HepG2 (cell line): ENCODE results near the gene LRP1-AS. TPM values are rescaled to one million over a fixed set of nuclear protein-coding genes. Genes with fewer than 3 reads are reported as not detected.
A peak's percentile ranks its signal among the peaks of the same experiment; 100 is the strongest.

Experiments used
- ATAC-seq: fragments of 200-7000 bp; cut with Tn5 transposase; 3 replicates; pipeline ENCODE4 v1.9.1; 2020; ENCODE audit warnings: mild to moderate bottlenecking, moderate library complexity
- BruUV-seq: library from RNA; stranded (reverse); fragments of 400-500 nt; replicated peaks from 2 replicates; lab custom pipeline; 2021; lab: Mats Ljungman, UMichigan
- CTCF ChIA-PET: fragments of 300-600 bp; formaldehyde crosslinking; extraction: SDS; loops from one replicate; lab custom pipeline; 2021; ENCODE audit warnings: low total read pairs, inconsistent platforms, low intra/inter-chr PET ratio; lab: Yijun Ruan, JAX
- POLR2A ChIA-PET: fragments of 350-600 bp; sonication (Branson Sonifier 250); formaldehyde crosslinking; loops from one replicate; lab custom pipeline; 2020; ENCODE audit warnings: antibody characterized with exemption, inconsistent platforms; lab: Yijun Ruan, JAX
- DNase-seq: peaks from one replicate; pipeline ENCODE4 v3.0.0-alpha.2; 2015; ENCODE audit warnings: low spot score
- FAIRE-seq: peaks from 3 replicates; lab custom pipeline; 2011; peaks lifted over from hg19 to GRCh38; lab: Jason Lieb, UNC
- H2AFZ ChIP-seq: one replicate; pipeline ENCODE4 v1.6.1; 2011; ENCODE audit warnings: low read length, inconsistent platforms
- H3K27ac ChIP-seq: fragments of 300-600 bp; 3 replicates; pipeline ENCODE4 v1.8.0; 2011; ENCODE audit warnings: mixed run types, mild to moderate bottlenecking, mixed read lengths, low read length, inconsistent platforms; ENCODE audit not compliant: insufficient read depth; ENCODE audit errors: extremely low read length
- H3K27me3 ChIP-seq, 2 experiments: fragments of 200-600 bp in 1 of 2; 2 replicates in 1 of 2; 3 replicates in 1 of 2; pipeline versions ENCODE4 v1.6.0 to v1.8.0; 2011; ENCODE audit warnings: low read length in 2 of 2, mild to moderate bottlenecking in 2 of 2, moderate library complexity in 2 of 2, inconsistent platforms in 1 of 2; ENCODE audit not compliant: insufficient read depth in 2 of 2, control insufficient read depth in 1 of 2
- H3K36me3 ChIP-seq, 2 experiments: fragments of 200-600 bp in 1 of 2; replicated peaks in 1 of 2; 2 replicates in 1 of 2; 3 replicates in 1 of 2; pipeline versions ENCODE4 v1.5.1 to v1.8.0; 2011; ENCODE audit warnings: low read length in 2 of 2, inconsistent platforms in 1 of 2; ENCODE audit not compliant: insufficient read depth in 2 of 2, control insufficient read depth in 1 of 2
- H3K4me1 ChIP-seq: 2 replicates; pipeline ENCODE4 v1.5.1; 2012; ENCODE audit warnings: low read length, inconsistent platforms; ENCODE audit not compliant: insufficient read depth
- H3K4me2 ChIP-seq: 2 replicates; pipeline ENCODE4 v1.6.0; 2011; ENCODE audit warnings: low read depth, low read length, inconsistent platforms
- H3K4me3 ChIP-seq, 3 experiments: fragments of 200-600 bp in 1 of 3; sonication (generic), shearing (Covaris generic) in 1 of 3; replicated peaks in 1 of 3; 2 replicates each; pipeline ENCODE4 v1.5.1; 2011 to 2016; ENCODE audit warnings: low read length in 3 of 3, inconsistent platforms in 2 of 3, low read depth in 2 of 3, mild to moderate bottlenecking in 2 of 3, control low read depth in 1 of 3, mixed read lengths in 1 of 3; ENCODE audit not compliant: insufficient read depth in 1 of 3
- H3K79me2 ChIP-seq: one replicate; pipeline ENCODE4 v1.6.1; 2011; ENCODE audit warnings: low read length, inconsistent platforms; ENCODE audit not compliant: insufficient read depth
- H3K9ac ChIP-seq: 2 replicates; pipeline ENCODE4 v1.6.0; 2011; ENCODE audit warnings: mild to moderate bottlenecking, low read depth, low read length, inconsistent platforms; ENCODE audit not compliant: insufficient read depth
- H3K9me3 ChIP-seq: 2 replicates; pipeline ENCODE4 v1.5.1; 2012; ENCODE audit warnings: mild to moderate bottlenecking, low read length
- H4K20me1 ChIP-seq: 2 replicates; pipeline ENCODE4 v1.6.0; 2011; ENCODE audit warnings: inconsistent platforms, mild to moderate bottlenecking, low read length, moderate library complexity; ENCODE audit not compliant: insufficient read depth
- ARHGAP35 ChIP-seq: sonication (generic); formaldehyde crosslinking; IDR thresholded peaks from 2 replicates; pipeline ENCODE4 v1.9.0; 2022; ENCODE audit warnings: mild to moderate bottlenecking, inconsistent platforms, moderate library complexity, missing genetic modification reagents, borderline replicate concordance
- CEBPG ChIP-seq: IDR thresholded peaks from 2 replicates; pipeline ENCODE4 v1.6.1; 2016
- KLF6 ChIP-seq: IDR thresholded peaks from 2 replicates; pipeline ENCODE4 v1.8.0; 2016; ENCODE audit warnings: missing biosample characterization, missing genetic modification reagents
- NONO ChIP-seq, 2 experiments: fragments of 450-650 bp in 1 of 2; sonication (generic) in 1 of 2; formaldehyde crosslinking in 1 of 2; IDR thresholded peaks in 1 of 2; conservative IDR thresholded peaks in 1 of 2; 2 replicates each; pipeline versions ENCODE4 v1.6.1 to v1.8.0; 2017 to 2022; ENCODE audit warnings: mild to moderate bottlenecking in 1 of 2, missing genetic modification reagents in 1 of 2, moderate library complexity in 1 of 2
- PHF20 ChIP-seq: sonication (generic); formaldehyde crosslinking; IDR thresholded peaks from 2 replicates; pipeline ENCODE4 v1.5.0; 2020; ENCODE audit warnings: mild to moderate bottlenecking, missing genetic modification reagents
- POLR2AphosphoS5 ChIP-seq: IDR thresholded peaks from 2 replicates; pipeline ENCODE4 v1.6.1; 2012; ENCODE audit warnings: low read depth, low read length
- SPEN ChIP-seq: sonication (generic); formaldehyde crosslinking; IDR thresholded peaks from 2 replicates; pipeline ENCODE4 v1.5.1; 2020; ENCODE audit warnings: low read depth, mild to moderate bottlenecking, missing genetic modification reagents
- SRSF4 ChIP-seq: fragments of 200-400 bp; formaldehyde crosslinking; IDR thresholded peaks from one replicate; pipeline ENCODE4 v1.6.1; 2018; ENCODE audit warnings: mild to moderate bottlenecking, low read depth, low read length, moderate library complexity; ENCODE audit not compliant: poor library complexity, severe bottlenecking
- SRY ChIP-seq: sonication (generic); formaldehyde crosslinking; IDR thresholded peaks from 2 replicates; pipeline ENCODE4 v1.8.0; 2022; ENCODE audit warnings: mild to moderate bottlenecking, missing genetic modification reagents
- ZFX ChIP-seq: sonication (generic); formaldehyde crosslinking; IDR thresholded peaks from 2 replicates; pipeline ENCODE4 v1.4.0; 2020; ENCODE audit warnings: mild to moderate bottlenecking, low read depth, missing genetic modification reagents, moderate library complexity
- ZNF430 ChIP-seq: sonication (generic); formaldehyde crosslinking; IDR thresholded peaks from 2 replicates; pipeline ENCODE4 v1.9.0; 2021; ENCODE audit warnings: mild to moderate bottlenecking, missing genetic modification reagents
- ZNF460 ChIP-seq: sonication (generic); formaldehyde crosslinking; IDR thresholded peaks from 2 replicates; pipeline ENCODE4 v1.5.1; 2020; ENCODE audit warnings: missing genetic modification reagents, mild to moderate bottlenecking, borderline replicate concordance
- ZNF709 ChIP-seq: sonication (generic); formaldehyde crosslinking; IDR thresholded peaks from 2 replicates; pipeline ENCODE4 v1.5.0; 2020; ENCODE audit warnings: mild to moderate bottlenecking, missing genetic modification reagents
- WGBS: methylation state at CpG from one replicate; pipeline ENCODE4 v1.1.6; 2017; ENCODE audit warnings: low lambda C conversion rate; 5-methylcytosine and 5-hydroxymethylcytosine counted together
- in situ Hi-C: cut with HindIII; loops from 2 replicates; pipeline ENCODE4 v1.10.0; 2017; ENCODE audit warnings: low pct_unique_long_range_greater_than_20kb; ENCODE audit not compliant: extremely low pct_ligation_motif_present
- intact Hi-C: fragments of 100-400 bp; cut with micrococcal nuclease; formaldehyde crosslinking; loops from one replicate; pipeline ENCODE4 v1.10.0; 2022; ENCODE audit not compliant: unreplicated experiment
- polyA plus RNA-seq, 8 experiments: library from polyadenylated mRNA; depleted of rRNA in 3 of 8; stranded (reverse) in 7 of 8; unstranded in 1 of 8; fragments of >200 nt; fragmentation: Illumina TruSeq in 4 of 8; extraction: Trizol in 4 of 8; gene quantifications; 2 replicates each; pipeline versions ENCODE4 v1.2.1 to v1.2.3, GENCODE V29; 2011 to 2016; ENCODE audit warnings: low read depth in 4 of 8, missing spikeins in 1 of 8, mixed read lengths in 1 of 8; ENCODE audit not compliant: insufficient read depth in 1 of 8
- total RNA-seq, 5 experiments: library from RNA; depleted of rRNA; stranded (reverse); fragments of >200 nt; fragmentation: Illumina TruSeq; extraction: Trizol; gene quantifications; 2 replicates each; pipeline ENCODE4 v1.2.3, GENCODE V29; 2016; ENCODE audit warnings: low read depth in 1 of 5
- TF ChIP-seq, protein P1 (sequence below): sonication (generic); formaldehyde crosslinking; IDR thresholded peaks from 2 replicates; pipeline ENCODE4 v1.9.0; 2021; ENCODE audit warnings: mild to moderate bottlenecking, missing genetic modification reagents
- TF ChIP-seq, protein P2 (sequence below): sonication (generic); formaldehyde crosslinking; IDR thresholded peaks from 2 replicates; pipeline ENCODE4 v1.8.0; 2022; ENCODE audit warnings: low read depth, missing genetic modification reagents

The LRP1-AS gene
- total and polyA plus RNA-seq, 2 of the 13 experiments (the other 11 are each of a cell fraction or from before 2014, with no cell fraction given) = 0.20 TPM; not detected in 1

DNA sequence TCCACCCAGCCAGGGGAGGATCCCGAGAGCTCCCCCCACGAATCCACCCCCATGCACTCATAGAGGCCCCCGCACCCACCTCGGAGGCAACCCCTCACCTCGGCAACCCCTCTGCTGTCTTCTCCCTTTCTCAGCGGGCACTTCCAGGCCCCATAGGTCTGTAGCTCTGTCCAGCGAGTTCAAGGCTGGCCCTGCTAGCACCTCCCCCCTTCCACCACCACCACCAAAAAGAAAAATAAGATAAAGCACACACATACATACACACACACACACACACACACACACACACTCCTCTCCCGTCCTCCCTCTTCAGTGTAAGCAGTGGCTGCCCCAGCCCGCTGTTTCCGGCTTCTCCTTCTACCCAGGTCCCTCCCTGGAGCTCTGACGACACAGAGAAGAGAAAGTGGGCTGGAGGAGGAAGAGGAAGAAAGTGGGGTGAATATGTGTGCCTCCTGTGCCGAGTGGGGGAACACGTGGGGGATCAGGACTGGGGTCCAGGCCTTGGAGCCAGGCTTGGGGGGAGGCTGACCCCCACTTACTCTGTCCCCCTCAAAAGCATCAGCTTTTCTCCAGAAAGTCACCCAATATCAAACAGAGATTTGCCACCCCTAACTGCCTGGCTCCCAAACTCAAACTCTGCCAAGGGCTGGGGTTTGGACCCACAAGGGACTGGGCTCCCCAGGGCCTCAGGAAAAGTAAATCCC is 36.2 kb downstream of the LRP1-AS start, which contains the start of gene STAT6:
Gene STAT6 (minus strand): TSS at position 332 of the 704 bp plus-strand sequence. CDS start 3,084 bp downstream, outside the sequence.
- under 1% methylated on average over 12 of the region's 13 CpGs for WGBS
- intact Hi-C loops = loop anchor here (2.0 kb wide), 1 partner anchor 22 kb away; the partner anchor contains the start of gene NAB2
- TF ChIP-seq, protein P1, sequence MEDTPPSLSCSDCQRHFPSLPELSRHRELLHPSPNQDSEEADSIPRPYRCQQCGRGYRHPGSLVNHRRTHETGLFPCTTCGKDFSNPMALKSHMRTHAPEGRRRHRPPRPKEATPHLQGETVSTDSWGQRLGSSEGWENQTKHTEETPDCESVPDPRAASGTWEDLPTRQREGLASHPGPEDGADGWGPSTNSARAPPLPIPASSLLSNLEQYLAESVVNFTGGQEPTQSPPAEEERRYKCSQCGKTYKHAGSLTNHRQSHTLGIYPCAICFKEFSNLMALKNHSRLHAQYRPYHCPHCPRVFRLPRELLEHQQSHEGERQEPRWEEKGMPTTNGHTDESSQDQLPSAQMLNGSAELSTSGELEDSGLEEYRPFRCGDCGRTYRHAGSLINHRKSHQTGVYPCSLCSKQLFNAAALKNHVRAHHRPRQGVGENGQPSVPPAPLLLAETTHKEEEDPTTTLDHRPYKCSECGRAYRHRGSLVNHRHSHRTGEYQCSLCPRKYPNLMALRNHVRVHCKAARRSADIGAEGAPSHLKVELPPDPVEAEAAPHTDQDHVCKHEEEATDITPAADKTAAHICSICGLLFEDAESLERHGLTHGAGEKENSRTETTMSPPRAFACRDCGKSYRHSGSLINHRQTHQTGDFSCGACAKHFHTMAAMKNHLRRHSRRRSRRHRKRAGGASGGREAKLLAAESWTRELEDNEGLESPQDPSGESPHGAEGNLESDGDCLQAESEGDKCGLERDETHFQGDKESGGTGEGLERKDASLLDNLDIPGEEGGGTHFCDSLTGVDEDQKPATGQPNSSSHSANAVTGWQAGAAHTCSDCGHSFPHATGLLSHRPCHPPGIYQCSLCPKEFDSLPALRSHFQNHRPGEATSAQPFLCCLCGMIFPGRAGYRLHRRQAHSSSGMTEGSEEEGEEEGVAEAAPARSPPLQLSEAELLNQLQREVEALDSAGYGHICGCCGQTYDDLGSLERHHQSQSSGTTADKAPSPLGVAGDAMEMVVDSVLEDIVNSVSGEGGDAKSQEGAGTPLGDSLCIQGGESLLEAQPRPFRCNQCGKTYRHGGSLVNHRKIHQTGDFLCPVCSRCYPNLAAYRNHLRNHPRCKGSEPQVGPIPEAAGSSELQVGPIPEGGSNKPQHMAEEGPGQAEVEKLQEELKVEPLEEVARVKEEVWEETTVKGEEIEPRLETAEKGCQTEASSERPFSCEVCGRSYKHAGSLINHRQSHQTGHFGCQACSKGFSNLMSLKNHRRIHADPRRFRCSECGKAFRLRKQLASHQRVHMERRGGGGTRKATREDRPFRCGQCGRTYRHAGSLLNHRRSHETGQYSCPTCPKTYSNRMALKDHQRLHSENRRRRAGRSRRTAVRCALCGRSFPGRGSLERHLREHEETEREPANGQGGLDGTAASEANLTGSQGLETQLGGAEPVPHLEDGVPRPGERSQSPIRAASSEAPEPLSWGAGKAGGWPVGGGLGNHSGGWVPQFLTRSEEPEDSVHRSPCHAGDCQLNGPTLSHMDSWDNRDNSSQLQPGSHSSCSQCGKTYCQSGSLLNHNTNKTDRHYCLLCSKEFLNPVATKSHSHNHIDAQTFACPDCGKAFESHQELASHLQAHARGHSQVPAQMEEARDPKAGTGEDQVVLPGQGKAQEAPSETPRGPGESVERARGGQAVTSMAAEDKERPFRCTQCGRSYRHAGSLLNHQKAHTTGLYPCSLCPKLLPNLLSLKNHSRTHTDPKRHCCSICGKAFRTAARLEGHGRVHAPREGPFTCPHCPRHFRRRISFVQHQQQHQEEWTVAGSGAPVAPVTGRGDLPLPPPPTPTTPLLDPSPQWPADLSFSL = peak; percentile 28; the same call in 1 of the 2 replicates
- TF ChIP-seq ARHGAP35 (CRISPR knock-in tag) (no peak), PHF20 (CRISPR knock-in tag) (no peak), POLR2AphosphoS5 (peak; percentile 73), NONO (IDR thresholded peaks at IDR 0.05) (no peak), NONO (CRISPR knock-in tag; conservative IDR thresholded peaks at IDR 0.05) (peak; percentile 69; the same call in 1 of the 2 replicates), SPEN (CRISPR knock-in tag) (0 out of 2 replicates have a peak, but pooled peaks have one; percentile 5), ZNF709 (CRISPR knock-in tag) (0 out of 2 replicates have a peak, but pooled peaks have one; percentile 6), SRSF4 (no peak), ZFX (CRISPR knock-in tag) (peak; percentile 53; the same call in 1 of the 2 replicates), CEBPG (CRISPR knock-in tag) (no peak), SRY (CRISPR knock-in tag) (peak; percentile 5; the same call in 1 of the 2 replicates), ZNF430 (no peak), KLF6 (no peak), ZNF460 (CRISPR knock-in tag) (no peak)
- TF ChIP-seq, protein P2, sequence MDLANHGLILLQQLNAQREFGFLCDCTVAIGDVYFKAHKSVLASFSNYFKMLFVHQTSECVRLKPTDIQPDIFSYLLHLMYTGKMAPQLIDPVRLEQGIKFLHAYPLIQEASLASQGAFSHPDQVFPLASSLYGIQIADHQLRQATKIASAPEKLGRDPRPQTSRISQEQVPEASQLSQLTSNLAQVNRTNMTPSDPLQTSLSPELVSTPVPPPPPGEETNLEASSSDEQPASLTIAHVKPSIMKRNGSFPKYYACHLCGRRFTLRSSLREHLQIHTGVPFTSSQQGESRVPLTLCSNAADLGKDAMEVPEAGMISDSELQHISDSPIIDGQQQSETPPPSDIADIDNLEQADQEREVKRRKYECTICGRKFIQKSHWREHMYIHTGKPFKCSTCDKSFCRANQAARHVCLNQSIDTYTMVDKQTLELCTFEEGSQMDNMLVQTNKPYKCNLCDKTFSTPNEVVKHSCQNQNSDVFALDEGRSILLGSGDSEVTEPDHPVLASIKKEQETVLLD (CRISPR knock-in tag) = no peak

More for the DNA sequence above, 36.2 kb downstream of the LRP1-AS start, which contains the start of gene STAT6:
- Histone ChIP-seq H3K9me3 (no peaks in the 10 kb centered on the region), H3K9ac (peak within 1 kb of the TSS; percentile 83), H3K4me3 (peak within 1 kb of the TSS; percentile 72 to 91 (median 87)), H3K27me3 (no peaks in the 10 kb centered on the region; a peak in 1 of 5 replicates), H3K4me1 (peaks cover 46% of the 10 kb centered on the region), H3K36me3 (peaks cover 0 to 6% of the 10 kb centered on the region in 2 experiments; a peak in 3 of 5 replicates), H3K27ac (peak within 1 kb of the TSS; percentile 82), H3K4me2 (peak within 1 kb of the TSS; percentile 99), H3K79me2 (no peaks in the 10 kb centered on the region), H2AFZ (no peak within 1 kb of the TSS), H4K20me1 (no peaks in the 10 kb centered on the region)
- BruUV-seq = no TSS peak
- in situ Hi-C loops = loop anchor here (5.0 kb wide), 2 partner anchors 39 to 104 kb away; partner anchors contain the start of gene ZBTB39
- ChIA-PET CTCF (interaction anchor here (1.3 to 3.3 kb wide), 3 partner anchors 9 to 42 kb away, joined by 3 to 76 read pairs (median 12); no protein-coding TSS in a partner anchor), POLR2A (interaction anchor here (0.6 to 5.9 kb wide), 35 partner anchors 10 to 423 kb away, joined by 3 to 309 read pairs (median 8); partner anchors contain the start of genes DDIT3, INHBC, LRP1 and LRP1-AS)
- FAIRE-seq (peak; percentile 79), ATAC-seq (peak; percentile 66), DNase-seq (peak; percentile 71)
